IgD-negative memory B cell (primary cell): Measurements from ENCODE around the gene PLXNB2. TPM values are rescaled to one million over a fixed set of nuclear protein-coding genes. Genes with fewer than 3 reads are reported as not detected.

Source experiments
- H3K27ac Mint-ChIP-seq, 3 donors: one replicate each; pipeline ENCODE4 v1.8.0; 2020 to 2022; ENCODE audit warnings: mild to moderate bottlenecking in 3 of 3, mixed read lengths in 3 of 3, moderate library complexity in 1 of 3
- H3K27me3 Mint-ChIP-seq: one replicate; pipeline ENCODE4 v1.8.0; 2021; ENCODE audit warnings: mixed read lengths
- H3K36me3 Mint-ChIP-seq: one replicate; pipeline ENCODE4 v1.8.0; 2020; ENCODE audit warnings: mild to moderate bottlenecking, mixed read lengths
- H3K4me1 Mint-ChIP-seq, 3 donors: one replicate each; pipeline ENCODE4 v1.8.0; 2020 to 2022; ENCODE audit warnings: mixed read lengths in 3 of 3, mild to moderate bottlenecking in 1 of 3
- H3K4me3 Mint-ChIP-seq, 4 donors: one replicate each; pipeline ENCODE4 v1.8.0; 2020 to 2022; ENCODE audit warnings: mild to moderate bottlenecking in 4 of 4, mixed read lengths in 4 of 4, moderate library complexity in 3 of 4
- H3K9me3 Mint-ChIP-seq, 3 donors: one replicate each; pipeline ENCODE4 v1.8.0; 2020 to 2021; ENCODE audit warnings: mixed read lengths in 3 of 3, mild to moderate bottlenecking in 1 of 3
- polyA plus RNA-seq: library from polyadenylated mRNA; unstranded; fragments of 300-500 nt; fragmentation: Illumina TruSeq; gene quantifications from one replicate; pipeline ENCODE4 v1.2.3, GENCODE V29; 2021

The PLXNB2 gene
- polyA plus RNA-seq, 1 donor from 2014 or later, result 2.7 TPM

DNA sequence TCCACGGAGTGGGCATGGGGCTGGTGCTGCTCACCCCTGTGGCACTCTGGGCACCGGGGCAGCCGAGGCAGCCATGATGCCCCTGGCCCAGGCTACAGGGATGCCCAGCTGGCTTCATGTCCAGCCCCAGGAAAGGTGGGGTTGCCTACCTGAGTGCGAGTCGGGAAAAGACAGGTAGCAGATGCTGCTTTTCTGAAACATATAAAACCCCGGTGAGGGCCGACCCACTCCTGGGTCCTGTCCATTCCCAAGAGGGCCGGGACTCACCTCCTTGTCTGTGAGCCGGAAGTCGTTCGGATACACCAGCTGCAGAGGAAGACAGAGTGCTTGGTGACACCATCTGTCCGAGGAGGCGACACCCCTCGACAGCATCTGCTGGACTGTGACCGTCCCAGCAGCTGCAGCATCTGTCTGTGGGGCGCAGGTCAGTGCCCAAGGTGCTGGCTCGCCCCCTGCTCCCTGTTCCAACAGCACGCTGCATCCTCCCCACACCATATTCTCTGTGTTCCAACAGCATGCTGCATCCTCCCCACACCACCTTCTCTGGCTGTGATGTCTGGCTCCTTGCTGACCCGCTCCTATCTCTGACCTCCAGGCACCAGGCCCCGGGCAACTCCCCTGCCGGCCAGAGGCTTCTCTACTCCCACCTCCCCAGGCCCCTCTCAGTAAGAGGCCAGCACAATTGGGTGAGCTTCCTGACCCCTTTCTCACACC lies 11.4 kb upstream of the PLXNB2 start:
- no peaks in the 10 kb centered on the region for H3K27me3 Mint-ChIP-seq
- no peaks in the 10 kb centered on the region for H3K36me3 Mint-ChIP-seq
- peak overlapping the region in 2 of 4 donors; percentile 37 to 43 for H3K4me3 Mint-ChIP-seq
- H3K27ac Mint-ChIP-seq, result no peak overlapping the region
- H3K9me3 Mint-ChIP-seq, result no peaks in the 10 kb centered on the region
- peaks cover 12 to 19% (median 13%) of the 10 kb centered on the region in 3 donors for H3K4me1 Mint-ChIP-seq

- Mint-ChIP-seq H3K4me1 (peaks cover 12 to 19% (median 13%) of the 10 kb centered on the region in 3 donors), H3K27ac (peak overlapping the region in 1 of 3 donors; percentile 10), H3K4me3 (peak overlapping the region in 3 of 4 donors; percentile 37 to 43 (median 43)), H3K27me3 (no peaks in the 10 kb centered on the region), H3K9me3 (no peaks in the 10 kb centered on the region), H3K36me3 (no peaks in the 10 kb centered on the region)
These were observed 10.9 kb upstream of the PLXNB2 start for GRCh38 chr22:50318356-50318697.

DNA sequence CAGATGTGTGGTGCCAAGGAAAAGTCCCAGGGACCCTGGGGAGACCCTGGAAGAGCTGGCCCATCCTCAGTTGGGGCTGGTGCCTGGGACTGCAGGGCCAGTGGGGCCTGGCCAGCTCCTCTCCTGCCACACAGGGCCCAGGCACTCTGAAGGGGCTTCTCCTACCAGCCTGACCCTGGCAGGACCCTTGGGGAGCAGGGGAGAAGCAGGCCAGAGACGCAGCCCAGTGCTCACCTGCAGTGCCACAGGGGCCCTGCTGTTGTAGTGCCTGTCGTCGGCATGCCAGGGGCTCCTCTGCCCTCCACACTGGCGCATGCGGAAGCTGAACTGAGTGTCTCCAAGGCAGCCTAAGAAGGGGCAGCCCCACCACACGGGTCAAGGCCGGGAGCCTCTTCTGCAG lies 10.2 kb upstream of the PLXNB2 start:
- Mint-ChIP-seq H3K27me3 (no peaks in the 10 kb centered on the region), H3K4me3 (no peak overlapping the region), H3K4me1 (peaks cover 12 to 19% (median 13%) of the 10 kb centered on the region in 3 donors), H3K36me3 (no peaks in the 10 kb centered on the region), H3K9me3 (no peaks in the 10 kb centered on the region), H3K27ac (no peak overlapping the region)

DNA sequence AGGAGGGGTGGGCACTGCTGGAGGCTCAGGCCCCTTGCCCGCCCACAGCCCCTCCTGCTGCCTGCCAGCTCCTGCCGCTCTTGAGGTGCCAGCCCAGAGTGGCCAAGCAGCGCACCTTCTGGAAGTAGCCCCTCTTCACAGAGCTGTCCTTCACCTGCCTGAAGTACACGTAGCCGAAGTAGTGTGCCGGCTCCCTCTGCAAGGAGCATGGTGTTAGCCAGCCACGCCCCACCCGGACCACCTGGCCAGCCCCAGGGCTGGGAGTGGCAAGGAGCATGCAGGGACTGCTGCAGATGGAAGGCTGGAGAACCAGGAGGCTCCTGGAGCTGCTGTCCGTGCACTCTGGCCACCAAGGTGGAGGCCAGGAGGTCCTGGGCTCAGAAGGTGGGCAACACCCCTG lies 9.7 kb upstream of the PLXNB2 start:
- Mint-ChIP-seq H3K36me3 (no peaks in the 10 kb centered on the region), H3K9me3 (no peaks in the 10 kb centered on the region), H3K27me3 (no peaks in the 10 kb centered on the region), H3K4me1 (peaks cover 12 to 19% (median 13%) of the 10 kb centered on the region in 3 donors), H3K4me3 (no peak overlapping the region), H3K27ac (no peak overlapping the region)

GRCh38 chr22:50316114-50317065 lies 8.9 kb upstream of the PLXNB2 start:
- Mint-ChIP-seq H3K36me3 (no peaks in the 10 kb centered on the region), H3K4me1 (peaks cover 12 to 19% (median 13%) of the 10 kb centered on the region in 3 donors), H3K9me3 (no peaks in the 10 kb centered on the region), H3K27ac (no peak overlapping the region), H3K4me3 (peak overlapping the region in 1 of 4 donors; percentile 58), H3K27me3 (no peaks in the 10 kb centered on the region)

- Mint-ChIP-seq H3K36me3 (no peaks in the 10 kb centered on the region), H3K9me3 (no peaks in the 10 kb centered on the region), H3K4me1 (peaks cover 12 to 20% (median 13%) of the 10 kb centered on the region in 3 donors)
These were observed 8.1 kb upstream of the PLXNB2 start for GRCh38 chr22:50315289-50316113.

GRCh38 chr22:50314455-50315288 lies 7.2 kb upstream of the PLXNB2 start:
- H3K4me1 Mint-ChIP-seq, result peaks cover 12 to 22% (median 13%) of the 10 kb centered on the region in 3 donors
- peak overlapping the region; percentile 69 to 91 (median 77) for H3K4me3 Mint-ChIP-seq
- no peaks in the 10 kb centered on the region for H3K27me3 Mint-ChIP-seq
- H3K9me3 Mint-ChIP-seq, result no peaks in the 10 kb centered on the region
- H3K36me3 Mint-ChIP-seq, result no peaks in the 10 kb centered on the region
- peak overlapping the region; percentile 76 to 89 (median 78) for H3K27ac Mint-ChIP-seq

More at GRCh38 chr22:50315289-50316113, 8.1 kb upstream of the PLXNB2 start:
- H3K4me3 Mint-ChIP-seq, result peak overlapping the region in 2 of 4 donors; percentile 13 to 49
- no peaks in the 10 kb centered on the region for H3K27me3 Mint-ChIP-seq
- H3K27ac Mint-ChIP-seq, result peak overlapping the region in 2 of 3 donors; percentile 85 to 89

GRCh38 chr22:50314081-50314454 lies 6.6 kb upstream of the PLXNB2 start:
- H3K27ac Mint-ChIP-seq, result peak overlapping the region; percentile 76 to 89 (median 78)
- no peaks in the 10 kb centered on the region for H3K36me3 Mint-ChIP-seq
- peaks cover 12 to 19% (median 13%) of the 10 kb centered on the region in 3 donors for H3K4me1 Mint-ChIP-seq
- H3K27me3 Mint-ChIP-seq, result no peaks in the 10 kb centered on the region
- H3K9me3 Mint-ChIP-seq, result no peaks in the 10 kb centered on the region
- peak overlapping the region; percentile 69 to 91 (median 77) for H3K4me3 Mint-ChIP-seq

DNA sequence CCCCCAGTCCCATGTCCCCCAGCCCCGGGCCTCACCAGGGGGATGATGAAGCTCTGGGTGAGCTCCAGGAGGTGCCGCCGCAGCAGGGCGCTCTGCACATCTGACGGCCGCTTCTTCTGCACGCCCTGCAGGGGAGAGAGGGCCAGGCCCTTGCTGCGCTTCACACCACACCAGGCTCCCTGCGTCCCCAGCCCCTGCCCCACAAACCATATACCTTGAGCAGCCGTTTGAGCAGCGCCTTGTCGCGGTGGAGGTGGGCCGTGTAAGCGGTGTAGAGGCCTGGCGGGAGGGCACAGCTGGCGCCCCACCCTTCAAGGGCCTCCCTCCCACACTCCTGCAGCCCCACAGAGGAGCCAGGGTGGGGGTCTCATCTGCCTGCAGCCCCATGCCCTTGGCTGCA lies 6.2 kb upstream of the PLXNB2 start:
- Mint-ChIP-seq H3K4me1 (peaks cover 11 to 16% (median 13%) of the 10 kb centered on the region in 3 donors), H3K36me3 (no peaks in the 10 kb centered on the region), H3K27ac (peak overlapping the region in 1 of 3 donors; percentile 46), H3K4me3 (peak overlapping the region in 1 of 4 donors; percentile 91), H3K27me3 (peaks cover 2% of the 10 kb centered on the region), H3K9me3 (no peaks in the 10 kb centered on the region)

DNA sequence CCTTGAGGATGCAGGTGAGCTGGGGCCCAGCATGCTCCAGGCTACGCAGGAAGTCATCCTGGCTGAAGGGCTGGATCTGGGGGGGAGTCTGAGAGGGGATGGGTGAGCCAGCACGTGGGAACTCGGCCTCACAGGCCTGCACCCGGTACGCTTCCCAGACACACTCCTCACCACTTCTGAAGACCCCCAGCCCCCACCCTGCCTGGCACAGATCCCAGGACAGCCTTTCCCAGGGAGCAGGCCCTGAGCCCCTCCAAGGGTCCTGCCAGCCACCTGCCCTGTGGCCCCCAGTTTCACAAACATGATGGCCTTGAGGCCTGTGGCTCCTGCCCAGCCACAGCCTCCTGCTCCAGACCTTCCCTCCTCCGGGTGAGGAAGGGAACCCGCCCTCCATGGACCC lies 5.6 kb upstream of the PLXNB2 start:
- H3K9me3 Mint-ChIP-seq, result no peaks in the 10 kb centered on the region
- peaks cover 2% of the 10 kb centered on the region for H3K27me3 Mint-ChIP-seq
- peaks cover 6 to 12% (median 11%) of the 10 kb centered on the region in 3 donors for H3K4me1 Mint-ChIP-seq
- H3K27ac Mint-ChIP-seq, result no peak overlapping the region
- no peaks in the 10 kb centered on the region for H3K36me3 Mint-ChIP-seq
- H3K4me3 Mint-ChIP-seq, result no peak overlapping the region

DNA sequence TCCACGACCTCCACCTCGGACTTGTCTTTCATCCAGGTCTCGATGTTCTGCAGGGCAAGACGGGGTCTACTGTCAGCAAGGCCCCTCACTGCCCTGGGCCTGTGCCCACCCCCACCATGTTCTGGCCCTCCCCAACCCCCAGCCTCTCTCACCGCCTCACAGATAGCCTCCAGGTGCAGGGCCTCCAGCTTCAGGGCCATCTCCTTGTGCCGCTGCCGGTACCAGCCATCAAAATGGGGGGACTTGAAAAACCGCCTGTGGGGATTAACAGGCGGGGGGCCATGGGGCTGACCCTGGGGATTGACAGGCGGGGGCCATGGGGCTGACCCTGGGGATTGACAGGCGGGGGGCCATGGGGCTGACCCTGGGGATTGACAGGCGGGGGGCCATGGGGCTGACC lies 4.9 kb upstream of the PLXNB2 start:
- Mint-ChIP-seq H3K36me3 (no peaks in the 10 kb centered on the region), H3K4me3 (no peak overlapping the region), H3K4me1 (peaks cover 6 to 12% (median 11%) of the 10 kb centered on the region in 3 donors), H3K9me3 (no peaks in the 10 kb centered on the region), H3K27me3 (peaks cover 2% of the 10 kb centered on the region), H3K27ac (no peak overlapping the region)

GRCh38 chr22:50311606-50312351 lies 4.3 kb upstream of the PLXNB2 start:
- Mint-ChIP-seq H3K4me1 (peaks cover 6 to 12% (median 11%) of the 10 kb centered on the region in 3 donors), H3K36me3 (no peaks in the 10 kb centered on the region), H3K27me3 (peaks cover 2% of the 10 kb centered on the region), H3K27ac (no peak overlapping the region), H3K9me3 (no peaks in the 10 kb centered on the region), H3K4me3 (no peak overlapping the region)

- Mint-ChIP-seq H3K36me3 (no peaks in the 10 kb centered on the region), H3K27ac (no peak overlapping the region), H3K9me3 (no peaks in the 10 kb centered on the region), H3K27me3 (peaks cover 6% of the 10 kb centered on the region), H3K4me3 (no peak overlapping the region), H3K4me1 (peaks cover 10 to 15% (median 14%) of the 10 kb centered on the region in 3 donors)
These were observed 3.6 kb upstream of the PLXNB2 start for GRCh38 chr22:50310949-50311444.
